Left forelimb (tissue), 1 donor: Measurements from ENCODE around the gene S100A12.

Source experiments
- DNase-seq: peaks from one replicate; pipeline ENCODE4 v3.0.0-alpha.2; 2018; ENCODE audit warnings: low spot score

S100A12 gene

GRCh38 chr1:153397051-153397923 lies 21.9 kb upstream of the S100A12 start:
- DNase-seq: peak; percentile 52

- DNase-seq: peak; percentile 31
These were observed 21.0 kb upstream of the S100A12 start for GRCh38 chr1:153396461-153396860.

- DNase-seq: no peak
These were observed 20.4 kb upstream of the S100A12 start for GRCh38 chr1:153395776-153396175.

GRCh38 chr1:153395136-153395685 lies 19.8 kb upstream of the S100A12 start:
- DNase-seq: no peak

- no peak for DNase-seq
These were observed 19.0 kb upstream of the S100A12 start for GRCh38 chr1:153394391-153394790.

- no peak for DNase-seq
These were observed 18.5 kb upstream of the S100A12 start for GRCh38 chr1:153393926-153394325.

- DNase-seq: no peak
These were observed 17.4 kb upstream of the S100A12 start for GRCh38 chr1:153392822-153393221.

GRCh38 chr1:153392258-153392657 lies 16.8 kb upstream of the S100A12 start:
- no peak for DNase-seq

- DNase-seq: peak; percentile 41
These were observed 15.7 kb upstream of the S100A12 start, which contains the start of gene S100A8 for GRCh38 chr1:153390938-153391710. Gene S100A8 (minus strand): TSS chr1:153391073. CDS start chr1:153390535, 538 bp downstream.

- no peak for DNase-seq
These were observed 14.8 kb upstream of the S100A12 start for GRCh38 chr1:153389973-153390879.

- DNase-seq: no peak
These were observed 14.0 kb upstream of the S100A12 start for GRCh38 chr1:153389401-153389800.

GRCh38 chr1:153387785-153388184 lies 12.4 kb upstream of the S100A12 start:
- no peak for DNase-seq

- no peak for DNase-seq
These were observed 11.6 kb upstream of the S100A12 start for GRCh38 chr1:153387001-153387400.

GRCh38 chr1:153386500-153386901 lies 11.1 kb upstream of the S100A12 start:
- DNase-seq: no peak

- DNase-seq: no peak
These were observed 9.6 kb upstream of the S100A12 start for GRCh38 chr1:153384958-153385580.

- DNase-seq: no peak
These were observed 5.3 kb upstream of the S100A12 start for GRCh38 chr1:153380711-153381110.

- DNase-seq: no peak
These were observed 4.2 kb upstream of the S100A12 start for GRCh38 chr1:153379591-153379990.

- DNase-seq: no peak
These were observed 1.4 kb downstream of the S100A12 start for GRCh38 chr1:153374071-153374470.

GRCh38 chr1:153372571-153372970 lies 2.9 kb downstream of the S100A12 start:
- DNase-seq: no peak

- no peak for DNase-seq
These were observed 4.2 kb downstream of the S100A12 start for GRCh38 chr1:153371231-153371630.

GRCh38 chr1:153370146-153370545 lies 5.3 kb downstream of the S100A12 start:
- no peak for DNase-seq
